ENCODE measurements around the gene RBM19.

The RBM19 gene

GRCh38 chr12:113863455-113863845 is 102.7 kb downstream of the RBM19 start:
- peak in 3 of 10 donors; percentile 23 to 26 (median 24) for DNase-seq
- intact Hi-C loops (cut with DNase I): no loop called here

- intact Hi-C loops (cut with DNase I): no loop called here
- DNase-seq: peak in 2 of 10 donors; percentile 76 to 82
These were observed 103.3 kb downstream of the RBM19 start for GRCh38 chr12:113862590-113863454.

GRCh38 chr12:113861708-113862312 is 104.3 kb downstream of the RBM19 start:
- peak in 2 of 10 donors; percentile 9 to 61 for DNase-seq
- intact Hi-C loops (cut with DNase I): no loop called here

GRCh38 chr12:113860950-113861349 is 105.2 kb downstream of the RBM19 start:
- intact Hi-C loops (cut with DNase I): no loop called here
- peak in 3 of 10 donors; percentile 26 to 77 (median 39) for DNase-seq

- peak in 3 of 10 donors; percentile 58 to 79 (median 62) for DNase-seq
- intact Hi-C loops (cut with DNase I): no loop called here
These were observed 105.9 kb downstream of the RBM19 start for GRCh38 chr12:113860059-113860820.

GRCh38 chr12:113858841-113859386 is 107.2 kb downstream of the RBM19 start:
- DNase-seq: no peak
- intact Hi-C loops (cut with DNase I): no loop called here

GRCh38 chr12:113857371-113857770 is 108.8 kb downstream of the RBM19 start:
- DNase-seq: peak in 1 of 10 donors; percentile 40
- intact Hi-C loops (cut with DNase I): no loop called here

GRCh38 chr12:113855998-113856397 is 110.1 kb downstream of the RBM19 start:
- intact Hi-C loops (cut with DNase I): no loop called here
- DNase-seq: peak in 1 of 10 donors; percentile 33

- peak in 1 of 10 donors; percentile 26 for DNase-seq
- intact Hi-C loops (cut with DNase I): no loop called here
These were observed 111.6 kb downstream of the RBM19 start for GRCh38 chr12:113854385-113855142.

GRCh38 chr12:113853491-113853890 is 112.6 kb downstream of the RBM19 start:
- intact Hi-C loops (cut with DNase I): no loop called here
- peak in 1 of 10 donors; percentile 13 for DNase-seq

- DNase-seq: peak in 5 of 10 donors; percentile 15 to 75 (median 35)
- intact Hi-C loops (cut with DNase I): no loop called here
These were observed 113.2 kb downstream of the RBM19 start for GRCh38 chr12:113852695-113853490.

GRCh38 chr12:113852264-113852663 is 113.9 kb downstream of the RBM19 start:
- peak in 1 of 10 donors; percentile 8 for DNase-seq
- intact Hi-C loops (cut with DNase I): no loop called here

- intact Hi-C loops (cut with DNase I): no loop called here
- peak in 5 of 10 donors; percentile 18 to 88 (median 37) for DNase-seq
These were observed 115.6 kb downstream of the RBM19 start for GRCh38 chr12:113850309-113851056.

GRCh38 chr12:113847856-113848255 is 118.3 kb downstream of the RBM19 start:
- intact Hi-C loops (cut with DNase I): no loop called here
- peak in 1 of 10 donors; percentile 4 for DNase-seq

GRCh38 chr12:113846883-113847755 is 119.0 kb downstream of the RBM19 start:
- peak in 1 of 10 donors; percentile 46 for DNase-seq
- intact Hi-C loops (cut with DNase I): no loop called here

GRCh38 chr12:113845900-113846674 is 120.0 kb downstream of the RBM19 start:
- intact Hi-C loops (cut with DNase I): no loop called here
- DNase-seq: peak in 1 of 10 donors; percentile 16
